ENCODE data around the gene RNF217.

DNA sequence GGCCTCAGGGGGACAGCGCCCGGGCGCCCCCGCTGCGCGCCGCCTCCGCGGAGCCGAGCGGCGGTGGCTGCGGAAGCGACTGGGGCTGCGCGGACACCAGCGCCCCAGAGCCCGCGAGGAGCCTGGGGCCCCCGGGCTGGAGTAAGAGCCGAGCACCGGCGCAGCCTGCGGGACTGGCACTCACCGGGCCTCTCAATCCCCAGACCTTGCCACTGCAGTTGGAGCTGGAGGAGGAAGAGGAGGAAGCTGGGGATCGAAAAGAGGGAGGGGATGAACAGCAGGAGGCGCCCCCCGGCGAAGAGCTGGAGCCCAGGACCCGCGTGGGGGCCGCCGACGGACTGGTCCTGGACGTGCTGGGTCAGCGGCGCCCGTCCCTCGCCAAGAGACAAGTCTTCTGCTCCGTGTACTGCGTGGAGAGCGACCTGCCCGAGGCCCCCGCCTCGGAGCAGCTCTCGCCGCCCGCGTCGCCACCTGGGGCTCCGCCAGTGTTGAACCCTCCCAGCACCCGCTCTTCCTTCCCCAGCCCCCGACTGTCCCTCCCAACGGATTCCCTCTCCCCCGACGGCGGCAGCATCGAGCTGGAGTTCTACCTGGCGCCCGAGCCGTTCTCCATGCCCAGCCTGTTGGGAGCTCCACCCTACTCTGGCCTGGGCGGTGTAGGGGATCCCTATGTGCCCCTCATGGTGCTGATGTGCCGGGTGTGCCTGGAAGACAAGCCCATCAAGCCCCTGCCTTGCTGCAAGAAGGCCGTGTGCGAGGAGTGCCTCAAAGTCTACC lies 590 bp downstream of the RNF217 start:
- TF ChIP-seq POLR2AphosphoS5 (IDR thresholded peaks at IDR 0.05; ENCODE audit: borderline replicate concordance, low read depth, low read length) (no peak), EZH2 (IDR thresholded peaks at IDR 0.05) (no peak)

All from SK-N-MC (cell line).